22Rv1 (cell line): ENCODE data around the gene TIPIN.
"Not testable (repeated sequence)": the region's sequence is repeated elsewhere in the genome, so short reads cannot be mapped to it uniquely, and the experiment has no call there.

Experiments
- ZFX ChIP-seq: fragments of 450-650 bp; IDR thresholded peaks from 2 replicates; pipeline ENCODE4 v1.6.1; 2017; ENCODE audit warnings: antibody characterized with exemption, borderline replicate concordance
- TF ChIP-seq, protein P1 (sequence below): fragments of 450-650 bp; IDR thresholded peaks from 2 replicates; pipeline ENCODE4 v1.5.1; 2017; ENCODE audit warnings: mild to moderate bottlenecking

GRCh38 chr15:66348530-66348929 is 8.0 kb downstream of the TIPIN start:
- TF ChIP-seq, protein P1, sequence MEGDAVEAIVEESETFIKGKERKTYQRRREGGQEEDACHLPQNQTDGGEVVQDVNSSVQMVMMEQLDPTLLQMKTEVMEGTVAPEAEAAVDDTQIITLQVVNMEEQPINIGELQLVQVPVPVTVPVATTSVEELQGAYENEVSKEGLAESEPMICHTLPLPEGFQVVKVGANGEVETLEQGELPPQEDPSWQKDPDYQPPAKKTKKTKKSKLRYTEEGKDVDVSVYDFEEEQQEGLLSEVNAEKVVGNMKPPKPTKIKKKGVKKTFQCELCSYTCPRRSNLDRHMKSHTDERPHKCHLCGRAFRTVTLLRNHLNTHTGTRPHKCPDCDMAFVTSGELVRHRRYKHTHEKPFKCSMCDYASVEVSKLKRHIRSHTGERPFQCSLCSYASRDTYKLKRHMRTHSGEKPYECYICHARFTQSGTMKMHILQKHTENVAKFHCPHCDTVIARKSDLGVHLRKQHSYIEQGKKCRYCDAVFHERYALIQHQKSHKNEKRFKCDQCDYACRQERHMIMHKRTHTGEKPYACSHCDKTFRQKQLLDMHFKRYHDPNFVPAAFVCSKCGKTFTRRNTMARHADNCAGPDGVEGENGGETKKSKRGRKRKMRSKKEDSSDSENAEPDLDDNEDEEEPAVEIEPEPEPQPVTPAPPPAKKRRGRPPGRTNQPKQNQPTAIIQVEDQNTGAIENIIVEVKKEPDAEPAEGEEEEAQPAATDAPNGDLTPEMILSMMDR, result not testable (repeated sequence)
- TF ChIP-seq ZFX, result not testable (repeated sequence)
